Measurements from ENCODE around the gene SIRT5. TPM values are rescaled to one million over a fixed set of nuclear protein-coding genes. Genes with fewer than 3 reads are reported as not detected.

The SIRT5 gene
- total RNA-seq, 1 experiment from 2014 or later, result 10.9 TPM

DNA sequence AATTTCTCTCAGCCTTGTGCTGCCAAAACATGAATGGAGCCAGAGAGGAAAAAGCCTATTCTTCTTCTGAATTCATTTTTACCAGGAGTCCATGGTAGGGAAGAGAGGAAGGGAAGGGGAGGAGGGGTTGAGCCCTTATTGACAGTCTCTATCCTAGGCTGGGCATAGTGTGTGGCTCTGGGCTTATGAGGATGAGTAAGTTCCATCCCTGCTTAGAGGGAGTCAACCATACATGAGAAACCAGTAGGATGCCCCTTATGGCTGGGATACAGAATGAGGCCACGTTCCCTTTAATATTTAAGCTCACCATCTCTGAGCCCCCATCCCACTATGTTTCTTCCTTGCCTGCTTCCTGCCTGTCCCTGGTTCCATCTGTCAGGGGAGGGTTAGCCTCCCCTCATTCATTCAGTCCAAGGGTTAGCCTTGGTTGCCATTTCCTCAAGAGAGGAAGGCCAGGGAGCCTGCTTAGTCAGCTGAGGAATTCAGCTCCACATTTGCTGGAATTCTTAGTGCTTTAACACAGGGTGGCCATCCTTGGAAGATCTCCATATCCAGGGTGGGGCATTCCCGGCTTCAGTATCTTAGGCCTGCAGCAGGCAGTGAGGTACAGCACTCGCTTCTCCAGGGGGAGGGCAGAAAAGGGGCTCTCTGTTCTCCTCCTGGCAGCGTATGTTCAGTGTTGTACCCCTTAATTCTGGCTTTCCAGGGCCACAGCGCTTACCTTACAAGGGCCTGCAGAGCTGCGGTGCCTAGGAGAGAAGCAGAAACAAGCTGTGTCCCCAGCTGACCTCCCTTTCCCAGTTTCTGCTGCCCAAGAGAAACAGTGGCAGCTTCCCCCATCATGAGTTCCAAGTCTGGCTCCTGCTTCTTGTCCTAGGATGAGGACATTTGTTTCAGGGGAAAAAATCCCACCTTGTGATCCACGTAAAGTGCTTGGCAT is 12.5 kb downstream of the SIRT5 start:
- Histone ChIP-seq H3K9me2 (replicated peaks; ENCODE audit: low read length) (no peaks in the 10 kb centered on the region), H3K79me2 (ENCODE audit: low read length) (no peaks in the 10 kb centered on the region), H3K9ac (ENCODE audit: low read length) (no peak overlapping the region), H3K9me3 (ENCODE audit: low read length) (no peaks in the 10 kb centered on the region), H2AFZ (ENCODE audit: low read length) (no peak overlapping the region), H3K27ac (ENCODE audit: low read length) (no peak overlapping the region), H3K4me3 (ENCODE audit: low read length) (no peak overlapping the region), H3K27me3 (ENCODE audit: low read length) (no peaks in the 10 kb centered on the region), H4K20me1 (ENCODE audit: low read length) (no peaks in the 10 kb centered on the region), H3K4me2 (ENCODE audit: low read length) (no peak overlapping the region), H3K4me1 (ENCODE audit: insufficient read depth, low read length) (no peaks in the 10 kb centered on the region), H3K36me3 (ENCODE audit: low read depth, low read length) (peaks cover 5% of the 10 kb centered on the region; the same call in 1 of the 2 replicates), H3F3A (ENCODE audit: low read length, unreplicated experiment) (no peaks in the 10 kb centered on the region)
- ChIA-PET CTCF (no interaction called here), POLR2A (ENCODE audit: unreplicated experiment) (no interaction called here)
- BruUV-seq (replicated peaks), result no TSS peak
- intact Hi-C loops (cut with micrococcal nuclease), result no loop called here
- no peak for DNase-seq
- no peak for ATAC-seq
- TF ChIP-seq, protein P1, sequence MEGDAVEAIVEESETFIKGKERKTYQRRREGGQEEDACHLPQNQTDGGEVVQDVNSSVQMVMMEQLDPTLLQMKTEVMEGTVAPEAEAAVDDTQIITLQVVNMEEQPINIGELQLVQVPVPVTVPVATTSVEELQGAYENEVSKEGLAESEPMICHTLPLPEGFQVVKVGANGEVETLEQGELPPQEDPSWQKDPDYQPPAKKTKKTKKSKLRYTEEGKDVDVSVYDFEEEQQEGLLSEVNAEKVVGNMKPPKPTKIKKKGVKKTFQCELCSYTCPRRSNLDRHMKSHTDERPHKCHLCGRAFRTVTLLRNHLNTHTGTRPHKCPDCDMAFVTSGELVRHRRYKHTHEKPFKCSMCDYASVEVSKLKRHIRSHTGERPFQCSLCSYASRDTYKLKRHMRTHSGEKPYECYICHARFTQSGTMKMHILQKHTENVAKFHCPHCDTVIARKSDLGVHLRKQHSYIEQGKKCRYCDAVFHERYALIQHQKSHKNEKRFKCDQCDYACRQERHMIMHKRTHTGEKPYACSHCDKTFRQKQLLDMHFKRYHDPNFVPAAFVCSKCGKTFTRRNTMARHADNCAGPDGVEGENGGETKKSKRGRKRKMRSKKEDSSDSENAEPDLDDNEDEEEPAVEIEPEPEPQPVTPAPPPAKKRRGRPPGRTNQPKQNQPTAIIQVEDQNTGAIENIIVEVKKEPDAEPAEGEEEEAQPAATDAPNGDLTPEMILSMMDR (conservative IDR thresholded peaks at IDR 0.05; ENCODE audit: low read depth, low read length), result no peak
- TF ChIP-seq EZH2 (IDR thresholded peaks at IDR 0.05; ENCODE audit: low read length, unreplicated experiment) (no peak), EZH2phosphoT487 (IDR thresholded peaks at IDR 0.05; ENCODE audit: borderline replicate concordance, low read length) (no peak)

DNA sequence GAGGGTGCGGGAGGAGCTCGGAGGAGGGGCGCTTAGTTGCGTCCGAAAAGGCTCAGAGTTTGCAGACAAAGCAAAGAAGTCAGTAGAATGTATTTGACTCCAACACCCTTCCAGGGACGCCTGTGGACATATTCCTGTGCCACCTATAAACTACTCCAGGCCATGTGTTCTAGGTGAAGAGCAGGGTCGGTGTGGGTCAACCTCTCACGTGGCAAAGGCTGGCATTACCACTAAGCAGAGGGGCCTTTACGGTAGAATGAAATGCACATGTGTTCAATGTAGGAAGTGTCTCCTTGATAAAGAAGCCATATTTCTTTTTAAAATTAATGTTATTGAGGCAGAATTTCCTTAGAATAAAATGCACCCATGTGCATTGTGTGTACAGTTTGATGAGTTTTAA is 15.4 kb downstream of the SIRT5 start:
- intact Hi-C loops (cut with micrococcal nuclease), result no loop called here
- Histone ChIP-seq H3K4me3 (ENCODE audit: low read length) (no peak overlapping the region), H3K9me3 (ENCODE audit: low read length) (no peaks in the 10 kb centered on the region), H3K9me2 (replicated peaks; ENCODE audit: low read length) (no peaks in the 10 kb centered on the region), H3K9ac (ENCODE audit: low read length) (no peak overlapping the region), H3K4me2 (ENCODE audit: low read length) (no peak overlapping the region), H3K4me1 (ENCODE audit: insufficient read depth, low read length) (no peaks in the 10 kb centered on the region), H3F3A (ENCODE audit: low read length, unreplicated experiment) (no peaks in the 10 kb centered on the region), H3K27me3 (ENCODE audit: low read length) (no peaks in the 10 kb centered on the region), H3K79me2 (ENCODE audit: low read length) (no peaks in the 10 kb centered on the region), H3K36me3 (ENCODE audit: low read depth, low read length) (peaks cover 5% of the 10 kb centered on the region; the same call in 1 of the 2 replicates), H4K20me1 (ENCODE audit: low read length) (no peaks in the 10 kb centered on the region), H3K27ac (ENCODE audit: low read length) (no peak overlapping the region), H2AFZ (ENCODE audit: low read length) (no peak overlapping the region)
- DNase-seq (no peak), ATAC-seq (no peak)
- POLR2A ChIA-PET (ENCODE audit: unreplicated experiment), result no interaction called here
- TF ChIP-seq EZH2 (IDR thresholded peaks at IDR 0.05; ENCODE audit: low read length, unreplicated experiment) (no peak), EZH2phosphoT487 (IDR thresholded peaks at IDR 0.05; ENCODE audit: borderline replicate concordance, low read length) (no peak)
- TF ChIP-seq, protein P1 (conservative IDR thresholded peaks at IDR 0.05; ENCODE audit: low read depth, low read length), result no peak
- no TSS peak for BruUV-seq (replicated peaks)
- CTCF ChIA-PET, result no interaction called here

DNA sequence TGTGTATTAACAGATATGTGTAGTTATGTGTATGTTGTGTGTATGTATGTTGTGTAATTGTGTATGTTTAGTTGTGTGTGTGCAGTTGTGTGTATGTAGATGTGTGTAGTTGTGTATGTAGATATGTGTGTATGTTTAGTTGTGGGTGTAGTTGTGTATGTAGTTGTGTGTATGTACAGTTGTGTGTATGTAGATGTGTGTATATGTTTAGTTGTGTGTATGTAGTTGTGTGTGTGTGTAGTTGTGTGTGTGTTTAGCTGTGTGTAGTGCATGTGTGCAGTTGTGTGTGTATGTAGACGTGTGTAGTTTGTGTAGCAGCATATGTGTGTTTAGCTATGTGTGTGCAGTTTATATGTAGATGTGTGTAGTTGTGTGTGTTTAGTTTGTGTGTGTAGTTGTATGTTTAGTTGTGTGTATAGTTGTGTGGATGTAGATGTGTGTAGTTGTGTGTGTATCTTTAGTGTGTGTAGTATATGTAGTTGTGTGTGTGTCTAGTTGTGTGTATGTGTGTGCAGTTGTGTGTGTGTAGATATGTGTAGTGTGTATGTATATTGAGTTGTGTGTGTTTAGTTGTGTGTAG is 16.3 kb downstream of the SIRT5 start:
- TF ChIP-seq EZH2 (IDR thresholded peaks at IDR 0.05; ENCODE audit: low read length, unreplicated experiment), result no peak
- TF ChIP-seq EZH2phosphoT487 (IDR thresholded peaks at IDR 0.05; ENCODE audit: borderline replicate concordance, low read length), result no peak
- TF ChIP-seq, protein P1 (conservative IDR thresholded peaks at IDR 0.05; ENCODE audit: low read depth, low read length), result no peak
- POLR2A ChIA-PET (ENCODE audit: unreplicated experiment), result no interaction called here

More for the DNA sequence above, 16.3 kb downstream of the SIRT5 start:
- H3K79me2 ChIP-seq (ENCODE audit: low read length), result no peaks in the 10 kb centered on the region
- H4K20me1 ChIP-seq (ENCODE audit: low read length), result no peaks in the 10 kb centered on the region
- no peaks in the 10 kb centered on the region for H3K4me1 ChIP-seq (ENCODE audit: insufficient read depth, low read length)
- no peak overlapping the region for H3K27ac ChIP-seq (ENCODE audit: low read length)
- no peaks in the 10 kb centered on the region for H3K9me3 ChIP-seq (ENCODE audit: low read length)
- CTCF ChIA-PET, result no interaction called here
- H3K4me3 ChIP-seq (ENCODE audit: low read length), result no peak overlapping the region
- H3F3A ChIP-seq (ENCODE audit: low read length, unreplicated experiment), result no peaks in the 10 kb centered on the region
- H3K36me3 ChIP-seq (ENCODE audit: low read depth, low read length), result peaks cover 5% of the 10 kb centered on the region; the same call in 1 of the 2 replicates
- DNase-seq, result no peak
- no peak overlapping the region for H3K9ac ChIP-seq (ENCODE audit: low read length)
- no peak for ATAC-seq
- no peak overlapping the region for H2AFZ ChIP-seq (ENCODE audit: low read length)
- intact Hi-C loops (cut with micrococcal nuclease), result no loop called here
- no peaks in the 10 kb centered on the region for H3K27me3 ChIP-seq (ENCODE audit: low read length)
- H3K9me2 ChIP-seq (replicated peaks; ENCODE audit: low read length), result no peaks in the 10 kb centered on the region
- BruUV-seq (replicated peaks), result no TSS peak
- no peak overlapping the region for H3K4me2 ChIP-seq (ENCODE audit: low read length)

Data from PC-3 (cell line).